Activated T-cell treated with anti-CD3 and anti-CD28 coated beads, Interleukin-2, amount 50 U/mL, for 72 hours (primary cell): ENCODE results near the gene GOSR2. TPM values are rescaled to one million over a fixed set of nuclear protein-coding genes. Genes with fewer than 3 reads are reported as not detected.
A peak's percentile ranks its signal among the peaks of the same experiment; 100 is the strongest.

ENCODE experiments used
- ATAC-seq, 2 donors: fragments of 150-1000 bp; cut with Tn5 transposase; replicated peaks in 1 of 2; 2 replicates each; pipeline ENCODE4 v1.10.0; 2021; ENCODE audit warnings: moderate library complexity in 2 of 2, mild to moderate bottlenecking in 1 of 2
- DNase-seq, 2 donors: peaks; one replicate each; pipeline ENCODE4 v3.0.0; 2021 to 2022; ENCODE audit warnings: mixed read lengths in 1 of 2
- H3K27ac Mint-ChIP-seq: one replicate; pipeline ENCODE4 v1.8.0; 2022; ENCODE audit warnings: mild to moderate bottlenecking, moderate library complexity, mixed read lengths
- H3K27me3 Mint-ChIP-seq: one replicate; pipeline ENCODE4 v1.8.0; 2022; ENCODE audit warnings: low read depth, mixed read lengths
- H3K36me3 Mint-ChIP-seq, 2 donors: one replicate each; pipeline ENCODE4 v1.8.0; 2022; ENCODE audit warnings: mixed read lengths in 2 of 2, mild to moderate bottlenecking in 1 of 2; ENCODE audit not compliant: insufficient read depth in 2 of 2
- H3K4me1 Mint-ChIP-seq: one replicate; pipeline ENCODE4 v1.8.0; 2022; ENCODE audit warnings: low read depth, mixed read lengths
- H3K4me3 Mint-ChIP-seq, 2 donors: one replicate each; pipeline ENCODE4 v1.8.0; 2022; ENCODE audit warnings: mild to moderate bottlenecking in 2 of 2, mixed read lengths in 2 of 2, moderate library complexity in 2 of 2
- H3K9me3 Mint-ChIP-seq, 2 donors: one replicate each; pipeline ENCODE4 v1.8.0; 2022; ENCODE audit warnings: mixed read lengths in 2 of 2
- total RNA-seq, 2 donors: library from RNA; stranded (reverse); gene quantifications; one replicate each; pipeline ENCODE4 v1.2.3, GENCODE V29; 2022

The GOSR2 gene
- total RNA-seq, 2 donors from 2014 or later: 41.3 to 45.9 TPM

DNA sequence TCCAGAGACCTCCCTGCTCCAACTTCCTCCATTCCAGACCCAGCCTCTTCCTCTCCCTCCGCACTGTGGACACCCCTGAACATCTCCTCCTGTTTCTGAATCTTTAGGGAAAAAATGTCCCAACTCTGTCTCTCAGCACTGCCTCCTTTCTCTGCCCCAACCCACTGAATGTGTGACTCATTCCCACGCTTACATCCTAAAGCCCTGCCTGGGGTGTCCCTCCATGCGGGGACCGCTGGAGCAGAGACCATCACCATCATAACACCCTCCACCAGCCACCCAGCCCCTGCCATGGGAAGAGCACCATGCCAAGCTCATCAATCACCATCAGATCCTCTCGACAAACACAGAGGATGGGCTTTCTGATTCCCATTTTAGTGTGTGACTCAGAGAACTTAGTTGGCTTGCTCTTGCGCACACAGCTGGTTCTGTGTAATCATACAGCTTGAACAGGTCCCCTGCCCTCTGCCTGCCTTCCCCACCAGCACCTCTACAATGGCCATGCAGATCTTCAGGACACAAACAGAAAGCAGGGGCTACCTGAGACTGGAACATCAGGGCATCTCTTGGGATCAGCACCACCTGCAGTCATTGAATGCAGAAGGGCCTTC lies 45.4 kb downstream of the GOSR2 start:
- H3K9me3 Mint-ChIP-seq: no peaks in the 10 kb centered on the region
- H3K27me3 Mint-ChIP-seq: no peaks in the 10 kb centered on the region
- no peak overlapping the region for H3K27ac Mint-ChIP-seq
- ATAC-seq (no peak), DNase-seq (no peak)
- no peaks in the 10 kb centered on the region for H3K4me1 Mint-ChIP-seq
- no peak overlapping the region for H3K4me3 Mint-ChIP-seq
- no peaks in the 10 kb centered on the region for H3K36me3 Mint-ChIP-seq

GRCh38 chr17:46968896-46969295 lies 45.9 kb downstream of the GOSR2 start:
- no peak overlapping the region for H3K4me3 Mint-ChIP-seq
- no peaks in the 10 kb centered on the region for H3K9me3 Mint-ChIP-seq
- no peak overlapping the region for H3K27ac Mint-ChIP-seq
- DNase-seq (no peak), ATAC-seq (no peak)
- H3K4me1 Mint-ChIP-seq: no peaks in the 10 kb centered on the region
- H3K27me3 Mint-ChIP-seq: no peaks in the 10 kb centered on the region
- no peaks in the 10 kb centered on the region for H3K36me3 Mint-ChIP-seq

GRCh38 chr17:46971647-46972300 lies 48.8 kb downstream of the GOSR2 start:
- Mint-ChIP-seq H3K27me3 (peaks cover 7% of the 10 kb centered on the region), H3K4me3 (no peak overlapping the region), H3K27ac (no peak overlapping the region), H3K36me3 (no peaks in the 10 kb centered on the region), H3K9me3 (no peaks in the 10 kb centered on the region), H3K4me1 (no peaks in the 10 kb centered on the region)
- no peak for ATAC-seq
- DNase-seq: no peak

- DNase-seq (no peak), ATAC-seq (no peak)
- no peak overlapping the region for H3K4me3 Mint-ChIP-seq
- no peak overlapping the region for H3K27ac Mint-ChIP-seq
- no peaks in the 10 kb centered on the region for H3K4me1 Mint-ChIP-seq
- H3K9me3 Mint-ChIP-seq: no peaks in the 10 kb centered on the region
- peaks cover 13% of the 10 kb centered on the region for H3K27me3 Mint-ChIP-seq
- no peaks in the 10 kb centered on the region for H3K36me3 Mint-ChIP-seq
Observed at GRCh38 chr17:46972346-46972745, 49.4 kb downstream of the GOSR2 start.

DNA sequence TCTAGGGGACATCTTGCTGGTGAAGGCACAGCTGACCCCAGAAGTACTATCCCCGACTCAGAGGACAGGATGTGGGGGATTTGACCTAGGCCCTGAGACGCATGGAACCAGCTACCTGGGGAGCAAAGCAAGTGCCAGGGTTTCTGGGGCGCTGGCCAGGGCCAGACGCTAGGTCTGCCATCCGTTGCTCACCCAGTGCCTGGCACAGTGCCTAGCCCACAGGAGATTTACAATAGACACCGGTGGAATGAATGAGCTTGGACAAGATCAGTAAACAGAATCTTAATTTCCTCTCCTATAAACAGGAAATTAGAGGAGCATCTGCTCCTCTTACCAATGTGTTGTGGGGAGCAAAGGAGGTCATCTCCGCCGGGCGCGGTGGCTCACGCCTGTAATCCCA lies 51.1 kb downstream of the GOSR2 start:
- no peaks in the 10 kb centered on the region for H3K36me3 Mint-ChIP-seq
- no peaks in the 10 kb centered on the region for H3K9me3 Mint-ChIP-seq
- ATAC-seq (no peak), DNase-seq (no peak)
- peaks cover 7% of the 10 kb centered on the region for H3K4me1 Mint-ChIP-seq
- H3K27ac Mint-ChIP-seq: no peak overlapping the region
- H3K4me3 Mint-ChIP-seq: no peak overlapping the region
- peaks cover 24% of the 10 kb centered on the region for H3K27me3 Mint-ChIP-seq

GRCh38 chr17:46975287-46975686 lies 52.3 kb downstream of the GOSR2 start:
- H3K27me3 Mint-ChIP-seq: peaks cover 34% of the 10 kb centered on the region
- DNase-seq (no peak), ATAC-seq (no peak)
- peaks cover 12% of the 10 kb centered on the region for H3K4me1 Mint-ChIP-seq
- H3K9me3 Mint-ChIP-seq: no peaks in the 10 kb centered on the region
- H3K36me3 Mint-ChIP-seq: peaks cover 0 to 2% of the 10 kb centered on the region in 2 donors
- H3K27ac Mint-ChIP-seq: no peak overlapping the region
- H3K4me3 Mint-ChIP-seq: no peak overlapping the region

GRCh38 chr17:46976626-46977270 lies 53.8 kb downstream of the GOSR2 start:
- Mint-ChIP-seq H3K4me3 (no peak overlapping the region), H3K4me1 (peaks cover 14% of the 10 kb centered on the region), H3K9me3 (no peaks in the 10 kb centered on the region), H3K27me3 (peaks cover 46% of the 10 kb centered on the region), H3K27ac (no peak overlapping the region), H3K36me3 (peaks cover 0 to 2% of the 10 kb centered on the region in 2 donors)
- DNase-seq (no peak), ATAC-seq (no peak)

DNA sequence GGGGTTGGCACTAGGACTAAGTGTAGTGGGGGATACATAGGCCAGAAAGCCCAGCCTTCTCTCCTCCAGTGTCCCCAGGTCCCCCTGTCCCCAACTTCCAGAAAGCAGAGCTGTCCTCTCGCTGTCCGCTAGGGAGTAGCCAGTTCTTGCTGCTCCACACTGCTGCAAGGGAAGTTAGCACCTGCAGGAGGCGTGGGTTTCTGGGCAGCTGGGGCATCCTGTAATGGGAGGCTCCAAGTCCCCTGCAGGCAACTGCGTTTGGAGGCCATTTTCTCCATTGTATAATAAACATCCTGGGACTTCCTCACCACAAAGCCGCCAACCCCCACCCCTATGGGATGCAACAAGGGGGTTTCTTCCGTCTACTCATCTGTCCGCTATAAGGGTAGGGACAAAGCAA lies 54.4 kb downstream of the GOSR2 start:
- H3K27ac Mint-ChIP-seq: no peak overlapping the region
- peaks cover 46% of the 10 kb centered on the region for H3K27me3 Mint-ChIP-seq
- DNase-seq (no peak), ATAC-seq (no peak)
- peaks cover 14% of the 10 kb centered on the region for H3K4me1 Mint-ChIP-seq
- H3K36me3 Mint-ChIP-seq: peaks cover 0 to 2% of the 10 kb centered on the region in 2 donors
- peak overlapping the region in 1 of 2 donors; percentile 89 for H3K4me3 Mint-ChIP-seq
- H3K9me3 Mint-ChIP-seq: no peaks in the 10 kb centered on the region

GRCh38 chr17:46977750-46978488 lies 55.0 kb downstream of the GOSR2 start:
- DNase-seq (no peak), ATAC-seq (no peak)
- Mint-ChIP-seq H3K27me3 (peaks cover 46% of the 10 kb centered on the region), H3K4me3 (peak overlapping the region; percentile 88 to 89), H3K9me3 (no peaks in the 10 kb centered on the region), H3K4me1 (peaks cover 14% of the 10 kb centered on the region), H3K36me3 (peaks cover 0 to 2% of the 10 kb centered on the region in 2 donors), H3K27ac (no peak overlapping the region)

- Mint-ChIP-seq H3K4me3 (peak overlapping the region; percentile 60 to 89), H3K27ac (no peak overlapping the region), H3K9me3 (no peaks in the 10 kb centered on the region), H3K4me1 (peaks cover 14% of the 10 kb centered on the region), H3K27me3 (peaks cover 46% of the 10 kb centered on the region), H3K36me3 (peaks cover under 1 to 2% of the 10 kb centered on the region in 2 donors)
- DNase-seq (peak; percentile 15 to 16), ATAC-seq (peak; percentile 52)
Observed at GRCh38 chr17:46978489-46979146, 55.7 kb downstream of the GOSR2 start.

GRCh38 chr17:46979147-46979863 lies 56.3 kb downstream of the GOSR2 start, which contains the start of gene RPRML:
TSS of gene RPRML (minus strand) at chr17:46979253. CDS start at chr17:46979007, 246 bp downstream.
- H3K4me1 Mint-ChIP-seq: peaks cover 14% of the 10 kb centered on the region
- peak; percentile 72 to 75 for ATAC-seq
- DNase-seq: peak; percentile 35 to 44
- peaks cover 1 to 2% of the 10 kb centered on the region in 2 donors for H3K36me3 Mint-ChIP-seq
- peaks cover 46% of the 10 kb centered on the region for H3K27me3 Mint-ChIP-seq
- peak within 1 kb of the TSS; percentile 88 to 89 for H3K4me3 Mint-ChIP-seq
- no peaks in the 10 kb centered on the region for H3K9me3 Mint-ChIP-seq
- H3K27ac Mint-ChIP-seq: no peak within 1 kb of the TSS

DNA sequence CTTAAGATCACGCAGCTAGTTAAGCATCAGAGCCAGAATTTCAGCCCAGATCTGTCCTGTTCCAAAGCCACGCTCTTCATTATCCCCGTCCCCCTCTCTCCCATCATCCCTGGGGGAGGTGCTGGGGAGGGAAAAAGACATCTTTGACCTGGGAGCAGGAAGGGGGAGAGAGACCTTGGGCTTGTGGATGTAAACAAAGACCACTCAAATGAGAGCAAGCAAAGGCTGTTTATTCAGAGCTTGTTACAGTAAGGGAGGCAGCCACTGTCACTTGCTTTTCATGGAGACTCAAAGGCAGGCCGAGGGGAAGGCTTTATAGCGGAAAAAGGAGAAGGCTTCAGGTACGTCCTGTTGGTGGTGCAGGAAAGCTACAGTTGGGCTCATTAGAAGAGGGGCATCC lies 59.6 kb downstream of the GOSR2 start:
- DNase-seq: no peak

More for the DNA sequence above, 59.6 kb downstream of the GOSR2 start:
- H3K4me3 Mint-ChIP-seq: no peak overlapping the region
- no peaks in the 10 kb centered on the region for H3K9me3 Mint-ChIP-seq
- H3K4me1 Mint-ChIP-seq: peaks cover 14% of the 10 kb centered on the region
- peaks cover 30% of the 10 kb centered on the region for H3K27me3 Mint-ChIP-seq
- ATAC-seq: no peak
- no peak overlapping the region for H3K27ac Mint-ChIP-seq
- peaks cover 1 to 2% of the 10 kb centered on the region in 2 donors for H3K36me3 Mint-ChIP-seq
